Measurements from ENCODE around the gene SEMA3D. TPM values are rescaled to one million over a fixed set of nuclear protein-coding genes. Genes with fewer than 3 reads are reported as not detected.

The SEMA3D gene
- total RNA-seq, 1 experiment from 2014 or later: 0.61 TPM

DNA sequence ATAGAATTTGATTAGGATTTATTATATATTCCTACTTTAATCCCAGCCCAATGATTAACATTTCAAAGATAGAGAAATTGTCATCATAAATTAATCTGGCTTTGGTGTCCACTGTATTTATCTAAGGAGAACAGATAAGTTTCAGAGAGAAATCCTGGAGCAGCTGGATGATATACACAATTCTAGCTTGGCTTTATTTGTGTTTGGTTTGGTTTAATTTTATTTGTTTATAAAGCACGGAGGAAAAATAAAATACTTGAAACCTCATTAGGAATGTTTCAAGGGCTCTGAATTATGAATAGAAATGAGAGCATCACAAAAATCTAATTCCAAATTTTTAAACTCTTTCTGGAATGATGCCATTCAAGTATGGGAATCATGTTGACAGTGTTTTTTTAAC lies 42.1 kb downstream of the SEMA3D start:
- CTCF ChIA-PET: no interaction called here
- H3K9me3 Mint-ChIP-seq (ENCODE audit: unreplicated experiment): no peaks in the 10 kb centered on the region
- no peaks in the 10 kb centered on the region for H3K9me3 ChIP-seq
- intact Hi-C loops (cut with micrococcal nuclease; ENCODE audit: unreplicated experiment): no loop called here
- no peaks in the 10 kb centered on the region for H3K27me3 ChIP-seq (replicated peaks; ENCODE audit: control insufficient read depth, insufficient read depth, low read length)
- no peak for TF ChIP-seq CTCF (IDR thresholded peaks at IDR 0.05; ENCODE audit: insufficient read depth in 1 of 2, low read depth in 1 of 2, low read length in 1 of 2, severe bottlenecking in 1 of 2, unreplicated experiment in 1 of 2)
- no peaks in the 10 kb centered on the region for H3K4me1 ChIP-seq
- no peaks in the 10 kb centered on the region for H3K4me1 Mint-ChIP-seq (ENCODE audit: low read depth, unreplicated experiment)
- no peak overlapping the region for H3K27ac Mint-ChIP-seq (ENCODE audit: unreplicated experiment)
- no peak overlapping the region for H3K4me3 ChIP-seq (ENCODE audit: low read depth, low read length)
- POLR2A ChIA-PET: no interaction called here
- no peak for DNase-seq
- H3K4me3 Mint-ChIP-seq (ENCODE audit: unreplicated experiment): no peak overlapping the region
- no peaks in the 10 kb centered on the region for H3K36me3 Mint-ChIP-seq (ENCODE audit: insufficient read depth, unreplicated experiment)
- H3K36me3 ChIP-seq (ENCODE audit: control insufficient read depth, insufficient read depth, low read length): no peaks in the 10 kb centered on the region
- no peaks in the 10 kb centered on the region for H3K27me3 Mint-ChIP-seq (ENCODE audit: insufficient read depth, unreplicated experiment)
- BruUV-seq (replicated peaks): no TSS peak

GRCh38 chr7:85135977-85136376 lies 50.9 kb downstream of the SEMA3D start:
- BruUV-seq (replicated peaks): no TSS peak
- TF ChIP-seq CTCF (IDR thresholded peaks at IDR 0.05; ENCODE audit: insufficient read depth in 1 of 2, low read depth in 1 of 2, low read length in 1 of 2, severe bottlenecking in 1 of 2, unreplicated experiment in 1 of 2): no peak
- H3K36me3 ChIP-seq (ENCODE audit: control insufficient read depth, insufficient read depth, low read length): no peaks in the 10 kb centered on the region
- Mint-ChIP-seq H3K36me3 (ENCODE audit: insufficient read depth, unreplicated experiment) (no peaks in the 10 kb centered on the region), H3K4me1 (ENCODE audit: low read depth, unreplicated experiment) (no peaks in the 10 kb centered on the region), H3K27ac (ENCODE audit: unreplicated experiment) (no peak overlapping the region), H3K27me3 (ENCODE audit: insufficient read depth, unreplicated experiment) (no peaks in the 10 kb centered on the region), H3K9me3 (ENCODE audit: unreplicated experiment) (no peaks in the 10 kb centered on the region), H3K4me3 (ENCODE audit: unreplicated experiment) (no peak overlapping the region)
- CTCF ChIA-PET: no interaction called here
- POLR2A ChIA-PET: no interaction called here
- H3K4me3 ChIP-seq (ENCODE audit: low read depth, low read length): no peak overlapping the region
- no peak for DNase-seq
- H3K9me3 ChIP-seq: no peaks in the 10 kb centered on the region
- H3K4me1 ChIP-seq: peaks cover 24% of the 10 kb centered on the region
- intact Hi-C loops (cut with micrococcal nuclease; ENCODE audit: unreplicated experiment): no loop called here
- no peaks in the 10 kb centered on the region for H3K27me3 ChIP-seq (replicated peaks; ENCODE audit: control insufficient read depth, insufficient read depth, low read length)

GRCh38 chr7:85133560-85133959 lies 53.3 kb downstream of the SEMA3D start:
- Mint-ChIP-seq H3K4me1 (ENCODE audit: low read depth, unreplicated experiment) (no peaks in the 10 kb centered on the region), H3K4me3 (ENCODE audit: unreplicated experiment) (no peak overlapping the region), H3K27ac (ENCODE audit: unreplicated experiment) (no peak overlapping the region), H3K36me3 (ENCODE audit: insufficient read depth, unreplicated experiment) (no peaks in the 10 kb centered on the region), H3K9me3 (ENCODE audit: unreplicated experiment) (no peaks in the 10 kb centered on the region), H3K27me3 (ENCODE audit: insufficient read depth, unreplicated experiment) (no peaks in the 10 kb centered on the region)
- no TSS peak for BruUV-seq (replicated peaks)
- CTCF ChIA-PET: no interaction called here
- no peaks in the 10 kb centered on the region for H3K36me3 ChIP-seq (ENCODE audit: control insufficient read depth, insufficient read depth, low read length)
- no peak for DNase-seq
- no peaks in the 10 kb centered on the region for H3K27me3 ChIP-seq (replicated peaks; ENCODE audit: control insufficient read depth, insufficient read depth, low read length)
- H3K4me1 ChIP-seq: peaks cover 24% of the 10 kb centered on the region
- no peak overlapping the region for H3K4me3 ChIP-seq (ENCODE audit: low read depth, low read length)
- intact Hi-C loops (cut with micrococcal nuclease; ENCODE audit: unreplicated experiment): no loop called here
- H3K9me3 ChIP-seq: no peaks in the 10 kb centered on the region
- POLR2A ChIA-PET: no interaction called here
- no peak for TF ChIP-seq CTCF (IDR thresholded peaks at IDR 0.05; ENCODE audit: insufficient read depth in 1 of 2, low read depth in 1 of 2, low read length in 1 of 2, severe bottlenecking in 1 of 2, unreplicated experiment in 1 of 2)

All from Caco-2 (cell line).